Astrocyte of the spinal cord (primary cell): ENCODE data around the gene ST8SIA5.

Experiments
- DNase-seq: peaks from one replicate; pipeline ENCODE4 v3.0.0; 2011; ENCODE audit warnings: low read depth, low spot score
- H3K4me3 ChIP-seq: 2 replicates; pipeline ENCODE4 v1.5.1; 2011; ENCODE audit warnings: low read depth, mild to moderate bottlenecking, low read length, moderate library complexity
- in situ Hi-C: cut with HindIII; loops from 2 replicates; pipeline ENCODE4 v1.10.0; 2017; ENCODE audit warnings: low sequenced_read_pairs
- TF ChIP-seq, protein P1 (sequence below): IDR thresholded peaks from 2 replicates; pipeline ENCODE4 v1.5.1; 2012; ENCODE audit warnings: low read depth, mild to moderate bottlenecking, low read length, inconsistent platforms

ST8SIA5 gene

DNA sequence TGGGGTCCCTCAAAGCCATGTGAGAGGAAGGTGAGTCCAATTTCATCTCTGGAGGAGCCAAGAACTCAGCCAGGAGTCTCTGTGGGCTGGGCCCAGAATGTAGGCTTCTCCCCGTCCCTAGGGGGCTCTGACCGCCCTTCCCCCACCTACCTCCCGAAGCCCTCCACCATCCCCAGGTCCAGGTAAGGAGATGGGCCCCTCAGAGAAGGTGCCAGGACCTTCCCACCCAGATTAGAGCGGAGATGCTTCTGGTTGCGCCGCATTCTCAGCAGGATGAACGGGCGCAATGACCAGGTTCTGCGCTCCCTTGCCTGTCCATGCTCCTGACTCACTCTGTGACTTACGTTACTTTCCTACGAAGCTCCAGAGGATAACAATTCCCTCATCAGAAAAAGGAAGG, 23.0 kb downstream of the ST8SIA5 start:
- DNase-seq = no peak
- in situ Hi-C loops = no loop called here
- TF ChIP-seq, protein P1, sequence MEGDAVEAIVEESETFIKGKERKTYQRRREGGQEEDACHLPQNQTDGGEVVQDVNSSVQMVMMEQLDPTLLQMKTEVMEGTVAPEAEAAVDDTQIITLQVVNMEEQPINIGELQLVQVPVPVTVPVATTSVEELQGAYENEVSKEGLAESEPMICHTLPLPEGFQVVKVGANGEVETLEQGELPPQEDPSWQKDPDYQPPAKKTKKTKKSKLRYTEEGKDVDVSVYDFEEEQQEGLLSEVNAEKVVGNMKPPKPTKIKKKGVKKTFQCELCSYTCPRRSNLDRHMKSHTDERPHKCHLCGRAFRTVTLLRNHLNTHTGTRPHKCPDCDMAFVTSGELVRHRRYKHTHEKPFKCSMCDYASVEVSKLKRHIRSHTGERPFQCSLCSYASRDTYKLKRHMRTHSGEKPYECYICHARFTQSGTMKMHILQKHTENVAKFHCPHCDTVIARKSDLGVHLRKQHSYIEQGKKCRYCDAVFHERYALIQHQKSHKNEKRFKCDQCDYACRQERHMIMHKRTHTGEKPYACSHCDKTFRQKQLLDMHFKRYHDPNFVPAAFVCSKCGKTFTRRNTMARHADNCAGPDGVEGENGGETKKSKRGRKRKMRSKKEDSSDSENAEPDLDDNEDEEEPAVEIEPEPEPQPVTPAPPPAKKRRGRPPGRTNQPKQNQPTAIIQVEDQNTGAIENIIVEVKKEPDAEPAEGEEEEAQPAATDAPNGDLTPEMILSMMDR = no peak
- no peak overlapping the region for H3K4me3 ChIP-seq

DNA sequence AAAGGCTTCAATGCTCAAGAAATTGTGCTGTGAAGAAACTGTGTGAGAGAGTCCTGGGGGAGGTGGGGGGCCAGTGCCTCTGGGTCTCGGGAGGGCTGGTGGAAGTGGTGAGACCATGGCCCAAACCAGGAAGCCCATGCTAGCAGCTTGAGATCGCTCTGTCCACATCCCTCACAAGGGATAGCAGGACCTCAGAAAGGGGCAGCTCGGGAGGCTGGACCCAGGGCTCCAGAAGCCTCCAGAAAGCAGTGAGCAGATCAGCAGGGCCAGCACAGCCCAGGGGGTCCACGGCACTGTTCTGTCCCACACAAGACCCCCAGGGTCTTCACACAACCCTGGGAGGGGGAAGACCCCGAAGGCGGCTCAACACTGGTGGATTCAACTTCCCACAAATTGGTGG, 24.1 kb downstream of the ST8SIA5 start:
- TF ChIP-seq, protein P1 = no peak
- in situ Hi-C loops = no loop called here
- no peak for DNase-seq
- no peak overlapping the region for H3K4me3 ChIP-seq

DNA sequence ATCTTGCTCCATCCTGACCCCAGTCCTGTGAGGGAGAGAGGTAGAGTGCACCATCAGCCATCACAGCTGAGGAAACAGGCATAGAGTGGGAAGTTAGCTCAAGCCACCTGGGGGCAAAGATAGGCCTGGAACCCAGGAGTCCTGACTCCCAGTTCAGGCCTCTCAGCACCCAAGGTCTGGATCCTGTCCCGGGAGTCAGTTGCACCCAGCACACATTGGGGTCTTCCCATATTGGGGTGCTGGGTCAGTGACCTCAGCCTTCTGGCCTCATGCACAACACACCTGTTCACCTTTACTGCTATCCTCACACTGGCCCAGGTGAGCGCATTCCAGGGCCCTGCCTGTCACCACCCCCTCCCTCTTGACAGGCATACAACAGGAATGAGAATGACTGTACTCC, 24.7 kb downstream of the ST8SIA5 start:
- in situ Hi-C loops = no loop called here
- TF ChIP-seq, protein P1 = no peak
- H3K4me3 ChIP-seq = no peak overlapping the region
- no peak for DNase-seq

DNA sequence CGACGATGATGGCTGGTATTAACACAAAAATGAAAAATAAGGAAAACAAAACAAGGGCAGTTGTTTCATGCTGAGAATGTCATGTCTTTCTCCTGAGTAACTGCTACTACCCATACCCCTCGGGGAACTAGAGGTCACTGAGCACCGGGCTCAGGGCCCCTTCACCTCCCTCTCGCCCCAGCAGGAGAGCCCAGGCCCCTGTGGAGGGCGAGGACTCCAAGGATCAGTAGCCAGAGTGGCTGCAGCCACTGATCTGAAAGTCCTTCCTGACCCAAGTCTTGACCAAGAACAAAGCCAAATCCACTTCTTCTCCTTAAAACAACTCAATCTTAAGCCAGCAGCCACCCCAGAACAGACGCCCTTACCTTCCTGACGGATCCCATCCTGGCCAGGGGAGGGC, 25.5 kb downstream of the ST8SIA5 start:
- no peak overlapping the region for H3K4me3 ChIP-seq
- TF ChIP-seq, protein P1 = no peak
- in situ Hi-C loops = no loop called here
- no peak for DNase-seq

DNA sequence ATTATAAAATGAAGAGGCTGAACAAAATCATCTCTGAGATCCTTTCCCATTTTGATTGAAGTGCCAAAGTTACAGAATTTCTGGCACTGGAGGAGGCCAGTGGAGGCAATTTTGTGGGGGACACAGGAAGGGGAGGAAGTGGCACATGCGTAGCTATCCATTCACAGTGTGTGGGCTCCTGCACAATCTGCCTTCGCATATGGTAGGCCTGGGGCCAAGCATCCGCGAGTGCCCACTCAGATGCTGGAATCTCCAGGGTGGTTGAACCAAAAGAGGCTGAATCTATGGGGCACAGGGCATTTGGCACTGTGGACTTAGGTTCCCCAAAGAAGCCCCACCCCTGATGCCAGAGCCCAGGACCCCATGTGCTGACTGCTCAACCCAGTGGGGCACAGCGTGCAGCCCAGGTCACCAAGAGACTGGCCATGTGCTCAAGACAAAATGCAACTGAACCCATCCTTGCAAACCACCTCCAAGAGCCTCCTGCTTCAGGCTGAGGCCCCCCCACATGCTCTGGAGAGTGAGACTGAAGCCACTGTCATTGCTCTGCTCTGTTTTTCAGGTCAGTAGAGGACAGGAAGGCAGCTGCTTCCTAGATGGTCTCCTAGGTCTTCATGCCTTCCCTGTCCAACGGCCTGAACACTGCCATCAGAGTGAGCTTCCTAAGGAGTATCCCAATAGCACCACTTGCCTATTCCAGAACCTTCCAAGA, 28.5 kb downstream of the ST8SIA5 start:
- TF ChIP-seq, protein P1 = no peak
- in situ Hi-C loops = no loop called here
- no peak for DNase-seq
- no peak overlapping the region for H3K4me3 ChIP-seq

DNA sequence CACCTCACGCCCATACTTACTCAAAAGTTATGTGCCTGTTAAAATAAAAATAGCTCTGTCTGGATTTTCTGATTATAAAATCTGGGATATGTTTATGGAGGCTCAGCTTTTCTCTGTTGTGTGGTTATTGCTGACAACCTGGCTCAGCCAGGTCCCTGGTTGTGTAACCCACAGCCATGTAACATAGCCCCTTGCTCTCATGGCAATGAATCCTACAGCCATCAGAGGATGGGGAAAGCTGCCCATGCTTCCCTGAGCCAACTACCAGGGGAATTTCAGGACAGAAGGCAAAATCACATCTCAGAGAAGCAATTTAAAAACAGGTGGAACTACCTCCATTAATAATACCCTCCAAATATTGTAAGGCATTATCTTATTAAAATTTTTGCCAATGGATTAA, 29.7 kb downstream of the ST8SIA5 start:
- in situ Hi-C loops = no loop called here
- DNase-seq = no peak
- no peak overlapping the region for H3K4me3 ChIP-seq
- TF ChIP-seq, protein P1 = no peak
